A673 (cell line): Measurements from ENCODE around the gene XBP1. TPM values are rescaled to one million over a fixed set of nuclear protein-coding genes. Genes with fewer than 3 reads are reported as not detected.
"Not testable (repeated sequence)": the region's sequence is repeated elsewhere in the genome, so short reads cannot be mapped to it uniquely, and the experiment has no call there.

ENCODE experiments used
- BruUV-seq: library from RNA; stranded (reverse); fragments of 400-500 nt; replicated peaks from 2 replicates; lab custom pipeline; 2021; lab: Mats Ljungman, UMichigan
- CTCF ChIA-PET: fragments of 300-600 bp; sonication (Branson Sonifier 250); formaldehyde crosslinking; loops from one replicate; lab custom pipeline; 2022; ENCODE audit warnings: antibody characterized with exemption; lab: Charles Lee
- POLR2A ChIA-PET: fragments of 300-600 bp; sonication (Branson Sonifier 250); formaldehyde crosslinking; loops from one replicate; lab custom pipeline; 2022; ENCODE audit warnings: antibody characterized with exemption; ENCODE audit not compliant: low non-redundant PET; lab: Charles Lee
- DNase-seq: peaks from one replicate; pipeline ENCODE4 v3.0.0-alpha.2; 2015; ENCODE audit warnings: low spot score
- H3K27ac ChIP-seq: fragments of 200-600 bp; sonication (generic); 2 replicates; pipeline ENCODE4 v1.5.1; 2016; ENCODE audit warnings: mixed run types, low read depth, mild to moderate bottlenecking, mixed read lengths, antibody characterized with exemption, low read length; ENCODE audit not compliant: poor library complexity, severe bottlenecking
- H3K27me3 ChIP-seq: fragments of 200-600 bp; sonication (generic); replicated peaks from 2 replicates; pipeline ENCODE4 v1.6.1; 2017; ENCODE audit warnings: mixed run types, low read depth, mild to moderate bottlenecking, mixed read lengths, antibody characterized with exemption, low read length; ENCODE audit not compliant: insufficient read depth, poor library complexity
- H3K36me3 ChIP-seq: fragments of 200-600 bp; sonication (generic); 2 replicates; pipeline ENCODE4 v1.6.1; 2016; ENCODE audit warnings: mixed run types, mild to moderate bottlenecking, mixed read lengths, antibody characterized with exemption, low read length; ENCODE audit not compliant: insufficient read depth, poor library complexity, severe bottlenecking
- H3K4me1 ChIP-seq: fragments of 200-600 bp; sonication (generic); 2 replicates; pipeline ENCODE4 v1.6.1; 2017; ENCODE audit warnings: mixed run types, mild to moderate bottlenecking, mixed read lengths, antibody characterized with exemption, low read length; ENCODE audit not compliant: insufficient read depth, poor library complexity, severe bottlenecking
- H3K4me3 ChIP-seq: fragments of 200-600 bp; sonication (generic); 2 replicates; pipeline ENCODE4 v1.5.1; 2016; ENCODE audit warnings: low read depth, mixed run types, mild to moderate bottlenecking, mixed read lengths, low read length; ENCODE audit not compliant: poor library complexity, severe bottlenecking
- H3K9me3 ChIP-seq: fragments of 200-600 bp; sonication (generic); 2 replicates; pipeline ENCODE4 v1.6.1; 2016; ENCODE audit warnings: mixed run types, low read depth, mild to moderate bottlenecking, mixed read lengths, antibody characterized with exemption, low read length; ENCODE audit not compliant: poor library complexity, severe bottlenecking
- EZH2 ChIP-seq: fragments of 200-600 bp; sonication (generic); IDR thresholded peaks from 2 replicates; pipeline ENCODE4 v1.6.1; 2017; ENCODE audit warnings: borderline replicate concordance, low read depth, mild to moderate bottlenecking, mixed read lengths, antibody characterized with exemption, low read length; ENCODE audit not compliant: poor library complexity, severe bottlenecking
- intact Hi-C: fragments of 100-400 bp; cut with micrococcal nuclease; formaldehyde crosslinking; loops from one replicate; pipeline ENCODE4 v1.10.0; 2022; ENCODE audit not compliant: unreplicated experiment
- total RNA-seq: library from RNA; stranded (reverse); gene quantifications from 2 replicates; pipeline ENCODE4 v1.2.3, GENCODE V29; 2021
- TF ChIP-seq, protein P1 (sequence below): fragments of 300-800, 200-600 bp; sonication (generic); conservative IDR thresholded peaks from 2 replicates; pipeline ENCODE4 v1.5.1; 2017; ENCODE audit warnings: low read depth, mild to moderate bottlenecking, antibody characterized with exemption, low read length, moderate library complexity, mixed read lengths

Gene XBP1
- total RNA-seq, 1 experiment from 2014 or later: 66.3 TPM

DNA sequence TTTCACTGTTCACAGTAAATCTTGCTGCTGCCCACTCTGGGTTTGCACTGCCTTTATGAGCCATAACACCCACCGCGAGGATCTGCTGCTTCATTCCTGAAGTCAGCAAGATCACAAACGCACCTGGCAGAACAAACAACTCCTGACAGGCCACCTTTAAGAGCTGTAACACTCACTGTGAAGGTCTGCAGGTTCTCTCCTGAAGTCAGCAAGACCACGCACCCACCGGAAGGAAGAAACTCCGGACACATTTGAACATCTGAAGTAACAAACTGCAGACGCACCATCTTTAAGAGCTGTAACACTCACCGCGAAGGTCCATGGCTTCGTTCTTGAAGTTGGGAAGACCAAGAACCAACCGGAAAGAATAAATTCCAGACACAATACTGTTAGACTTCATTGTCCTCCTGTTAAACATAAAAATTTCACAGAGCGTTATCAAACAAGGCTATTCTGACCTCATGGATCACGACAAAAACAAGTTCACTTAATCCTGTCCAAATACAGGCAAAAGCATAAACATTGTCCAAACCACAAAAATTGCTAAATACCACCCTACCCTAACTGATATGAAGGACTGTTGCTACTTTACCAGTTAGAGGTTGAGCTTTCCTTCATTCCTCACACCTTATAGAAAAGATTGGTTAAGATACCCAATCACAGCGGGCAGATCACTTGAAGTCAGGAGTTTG lies 30.8 kb downstream of the XBP1 start:
- CTCF ChIA-PET: no interaction called here
- no peak for DNase-seq
- Histone ChIP-seq H3K36me3 (peaks cover 3% of the 10 kb centered on the region), H3K4me3 (no peak overlapping the region), H3K9me3 (no peaks in the 10 kb centered on the region), H3K27me3 (no peaks in the 10 kb centered on the region), H3K4me1 (no peaks in the 10 kb centered on the region), H3K27ac (no peak overlapping the region)
- POLR2A ChIA-PET: interaction anchor here (0.6 kb wide), 1 partner anchor 17 kb away, joined by 3 read pairs; no protein-coding TSS in a partner anchor
- TF ChIP-seq EZH2: no peak
- TF ChIP-seq, protein P1, sequence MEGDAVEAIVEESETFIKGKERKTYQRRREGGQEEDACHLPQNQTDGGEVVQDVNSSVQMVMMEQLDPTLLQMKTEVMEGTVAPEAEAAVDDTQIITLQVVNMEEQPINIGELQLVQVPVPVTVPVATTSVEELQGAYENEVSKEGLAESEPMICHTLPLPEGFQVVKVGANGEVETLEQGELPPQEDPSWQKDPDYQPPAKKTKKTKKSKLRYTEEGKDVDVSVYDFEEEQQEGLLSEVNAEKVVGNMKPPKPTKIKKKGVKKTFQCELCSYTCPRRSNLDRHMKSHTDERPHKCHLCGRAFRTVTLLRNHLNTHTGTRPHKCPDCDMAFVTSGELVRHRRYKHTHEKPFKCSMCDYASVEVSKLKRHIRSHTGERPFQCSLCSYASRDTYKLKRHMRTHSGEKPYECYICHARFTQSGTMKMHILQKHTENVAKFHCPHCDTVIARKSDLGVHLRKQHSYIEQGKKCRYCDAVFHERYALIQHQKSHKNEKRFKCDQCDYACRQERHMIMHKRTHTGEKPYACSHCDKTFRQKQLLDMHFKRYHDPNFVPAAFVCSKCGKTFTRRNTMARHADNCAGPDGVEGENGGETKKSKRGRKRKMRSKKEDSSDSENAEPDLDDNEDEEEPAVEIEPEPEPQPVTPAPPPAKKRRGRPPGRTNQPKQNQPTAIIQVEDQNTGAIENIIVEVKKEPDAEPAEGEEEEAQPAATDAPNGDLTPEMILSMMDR: no peak
- BruUV-seq: no TSS peak
- intact Hi-C loops: no loop called here

DNA sequence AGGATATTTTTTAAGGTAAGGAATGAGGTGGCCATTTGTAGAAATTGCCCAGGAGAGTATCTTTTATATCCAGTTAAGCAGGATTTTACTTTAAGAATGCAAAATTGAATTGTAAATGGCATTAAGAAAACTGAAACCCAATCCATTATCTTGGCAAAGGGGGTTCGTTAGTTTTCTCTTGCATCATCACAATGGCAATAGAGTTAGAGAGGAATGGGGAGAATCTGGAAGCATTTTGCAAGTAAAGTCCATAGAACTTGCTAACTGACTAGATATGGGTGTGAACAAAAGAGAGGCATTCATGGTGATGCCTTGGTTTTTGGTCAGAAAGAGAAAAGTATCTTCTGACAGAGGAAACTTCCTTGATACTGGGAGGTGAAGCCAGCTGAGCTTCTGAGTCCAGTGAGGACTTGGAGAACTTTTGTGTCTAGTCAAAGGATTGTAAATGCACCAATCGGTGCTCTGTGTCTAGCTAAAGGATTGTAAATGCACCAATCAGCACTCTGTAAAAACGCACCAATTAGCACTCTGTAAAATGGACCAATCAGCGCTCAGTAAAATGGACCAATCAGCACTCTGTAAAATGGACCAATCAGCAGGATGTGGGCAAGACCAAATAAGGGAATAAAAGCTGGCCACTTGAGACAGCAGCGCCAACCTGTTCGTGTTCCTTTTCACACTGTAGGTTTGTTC lies 31.5 kb downstream of the XBP1 start:
- POLR2A ChIA-PET: no interaction called here
- BruUV-seq: no TSS peak

GRCh38 chr22:28766628-28767027 lies 33.7 kb downstream of the XBP1 start:
- CTCF ChIA-PET: interaction anchor here (0.7 kb wide), 1 partner anchor 441 kb away, joined by 3 read pairs; no protein-coding TSS in a partner anchor
- intact Hi-C loops: no loop called here

More for the DNA sequence above, 31.5 kb downstream of the XBP1 start:
- H3K36me3 ChIP-seq: no peaks in the 10 kb centered on the region
- no peaks in the 10 kb centered on the region for H3K27me3 ChIP-seq
- H3K27ac ChIP-seq: no peak overlapping the region
- no peaks in the 10 kb centered on the region for H3K9me3 ChIP-seq
- no peak for DNase-seq
- TF ChIP-seq, protein P1: no peak
- no peak for TF ChIP-seq EZH2
- H3K4me1 ChIP-seq: no peaks in the 10 kb centered on the region
- H3K4me3 ChIP-seq: no peak overlapping the region
- intact Hi-C loops: no loop called here
- CTCF ChIA-PET: no interaction called here

DNA sequence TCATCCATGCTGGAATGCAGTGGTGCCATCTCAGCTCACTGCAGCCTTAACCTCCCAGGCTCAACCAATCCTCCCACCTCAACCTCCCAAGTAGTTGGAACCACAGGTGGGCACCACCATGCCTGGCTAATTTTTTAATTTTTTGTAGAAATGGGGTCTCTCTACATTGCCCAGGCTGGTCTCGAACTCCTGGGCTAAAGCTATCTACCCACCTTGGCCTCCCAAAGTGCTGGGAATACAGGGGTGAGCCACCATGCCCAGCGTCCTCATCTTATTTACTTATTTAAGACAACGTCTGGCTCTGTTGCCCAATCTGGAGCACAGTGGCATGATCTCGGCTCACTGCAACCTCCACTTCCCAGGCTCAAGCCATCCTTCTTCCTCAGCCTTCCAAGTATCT lies 38.4 kb downstream of the XBP1 start:
- POLR2A ChIA-PET, intact Hi-C loops: not testable (repeated sequence)

More at GRCh38 chr22:28766628-28767027, 33.7 kb downstream of the XBP1 start:
- no peaks in the 10 kb centered on the region for H3K4me1 ChIP-seq
- no peak overlapping the region for H3K27ac ChIP-seq
- H3K36me3 ChIP-seq: no peaks in the 10 kb centered on the region
- DNase-seq: no peak
- TF ChIP-seq EZH2: no peak
- TF ChIP-seq, protein P1: no peak
- no peaks in the 10 kb centered on the region for H3K9me3 ChIP-seq
- H3K27me3 ChIP-seq: no peaks in the 10 kb centered on the region
- no TSS peak for BruUV-seq
- POLR2A ChIA-PET: no interaction called here
- no peak overlapping the region for H3K4me3 ChIP-seq

More for the DNA sequence above, 38.4 kb downstream of the XBP1 start:
- H3K27me3 ChIP-seq, DNase-seq, H3K4me3 ChIP-seq, BruUV-seq, CTCF ChIA-PET, H3K9me3 ChIP-seq, H3K36me3 ChIP-seq, H3K27ac ChIP-seq: not testable (repeated sequence)
- H3K4me1 ChIP-seq: peaks cover 15% of the 10 kb centered on the region
